ENCODE data around the gene RGS17. TPM values are rescaled to one million over a fixed set of nuclear protein-coding genes. Genes with fewer than 3 reads are reported as not detected.

Gene RGS17
- total and polyA plus RNA-seq, 2 of the 13 experiments (the other 11 are each of a cell fraction or from before 2014, with no cell fraction given), result 0.04 TPM; not detected in 1

DNA sequence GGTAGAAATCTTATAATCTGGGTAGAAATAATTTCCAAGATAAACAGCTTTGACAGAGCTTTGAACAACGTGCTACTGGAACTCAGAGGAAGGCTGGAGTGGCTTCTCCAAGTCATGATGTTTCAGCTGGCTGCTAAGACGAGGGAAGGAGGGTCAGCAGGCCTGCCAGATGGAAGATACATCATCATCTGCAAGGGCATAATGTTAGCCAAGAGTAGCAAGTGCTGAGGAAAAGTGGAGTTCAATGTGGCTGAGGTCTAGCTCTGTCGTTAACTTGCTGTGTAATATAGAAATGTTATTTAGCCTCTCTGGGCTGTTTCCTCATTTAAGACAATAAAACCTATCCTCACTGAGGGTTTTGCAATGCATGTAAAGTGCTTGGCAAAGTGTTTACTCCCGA is 35.1 kb downstream of the RGS17 start:
- intact Hi-C loops (cut with micrococcal nuclease; ENCODE audit: unreplicated experiment), result no loop called here
- H3K9me3 ChIP-seq (ENCODE audit: low read length), result no peaks in the 10 kb centered on the region
- no peaks in the 10 kb centered on the region for H3K79me2 ChIP-seq (ENCODE audit: insufficient read depth, low read length)
- no peak overlapping the region for H2AFZ ChIP-seq (ENCODE audit: low read length)
- H3K4me3 ChIP-seq (replicated peaks in 1 of 3; ENCODE audit: insufficient read depth in 1 of 3, low read depth in 2 of 3, low read length in 3 of 3), result no peak overlapping the region
- in situ Hi-C loops (cut with HindIII; ENCODE audit: extremely low pct_ligation_motif_present, low pct_unique_long_range_greater_than_20kb), result no loop called here
- no peak for DNase-seq (ENCODE audit: low spot score)
- no TSS peak for BruUV-seq (replicated peaks)
- no peaks in the 10 kb centered on the region for H3K27me3 ChIP-seq (ENCODE audit: control insufficient read depth in 1 of 2, insufficient read depth in 2 of 2, low read length in 2 of 2)
- no peak for ATAC-seq
- H3K4me2 ChIP-seq (ENCODE audit: low read depth, low read length), result no peak overlapping the region
- no peaks in the 10 kb centered on the region for H3K36me3 ChIP-seq (replicated peaks in 1 of 2; ENCODE audit: control insufficient read depth in 1 of 2, insufficient read depth in 2 of 2, low read length in 2 of 2)
- ChIA-PET CTCF (ENCODE audit: low intra/inter-chr PET ratio, low total read pairs) (no interaction called here), POLR2A (no interaction called here)
- H3K9ac ChIP-seq (ENCODE audit: insufficient read depth, low read depth, low read length), result no peak overlapping the region
- no peak for FAIRE-seq
- H3K27ac ChIP-seq (ENCODE audit: extremely low read length, insufficient read depth, low read length), result no peak overlapping the region
- no peaks in the 10 kb centered on the region for H4K20me1 ChIP-seq (ENCODE audit: insufficient read depth, low read length)
- H3K4me1 ChIP-seq (ENCODE audit: insufficient read depth, low read length), result no peaks in the 10 kb centered on the region
- WGBS (ENCODE audit: low lambda C conversion rate), result 0% methylated on average over 4 of the region's 4 CpGs
- TF ChIP-seq, protein P1, sequence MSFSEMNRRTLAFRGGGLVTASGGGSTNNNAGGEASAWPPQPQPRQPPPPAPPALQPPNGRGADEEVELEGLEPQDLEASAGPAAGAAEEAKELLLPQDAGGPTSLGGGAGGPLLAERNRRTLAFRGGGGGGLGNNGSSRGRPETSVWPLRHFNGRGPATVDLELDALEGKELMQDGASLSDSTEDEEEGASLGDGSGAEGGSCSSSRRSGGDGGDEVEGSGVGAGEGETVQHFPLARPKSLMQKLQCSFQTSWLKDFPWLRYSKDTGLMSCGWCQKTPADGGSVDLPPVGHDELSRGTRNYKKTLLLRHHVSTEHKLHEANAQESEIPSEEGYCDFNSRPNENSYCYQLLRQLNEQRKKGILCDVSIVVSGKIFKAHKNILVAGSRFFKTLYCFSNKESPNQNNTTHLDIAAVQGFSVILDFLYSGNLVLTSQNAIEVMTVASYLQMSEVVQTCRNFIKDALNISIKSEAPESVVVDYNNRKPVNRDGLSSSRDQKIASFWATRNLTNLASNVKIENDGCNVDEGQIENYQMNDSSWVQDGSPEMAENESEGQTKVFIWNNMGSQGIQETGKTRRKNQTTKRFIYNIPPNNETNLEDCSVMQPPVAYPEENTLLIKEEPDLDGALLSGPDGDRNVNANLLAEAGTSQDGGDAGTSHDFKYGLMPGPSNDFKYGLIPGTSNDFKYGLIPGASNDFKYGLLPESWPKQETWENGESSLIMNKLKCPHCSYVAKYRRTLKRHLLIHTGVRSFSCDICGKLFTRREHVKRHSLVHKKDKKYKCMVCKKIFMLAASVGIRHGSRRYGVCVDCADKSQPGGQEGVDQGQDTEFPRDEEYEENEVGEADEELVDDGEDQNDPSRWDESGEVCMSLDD (CRISPR knock-in tag; IDR thresholded peaks at IDR 0.05; ENCODE audit: borderline replicate concordance), result no peak
- TF ChIP-seq ZNF136 (CRISPR knock-in tag; IDR thresholded peaks at IDR 0.05; ENCODE audit: low read depth), result no peak
- no peak for TF ChIP-seq SUZ12 (IDR thresholded peaks at IDR 0.05; ENCODE audit: low read depth, low read length)
- TF ChIP-seq NFYB (CRISPR knock-in tag; IDR thresholded peaks at IDR 0.05), result no peak
- TF ChIP-seq ZNF652 (CRISPR knock-in tag; IDR thresholded peaks at IDR 0.05; ENCODE audit: borderline replicate concordance, low read depth), result no peak
- no peak for TF ChIP-seq CHCHD3 (CRISPR knock-in tag; IDR thresholded peaks at IDR 0.05)
- TF ChIP-seq, protein P2, sequence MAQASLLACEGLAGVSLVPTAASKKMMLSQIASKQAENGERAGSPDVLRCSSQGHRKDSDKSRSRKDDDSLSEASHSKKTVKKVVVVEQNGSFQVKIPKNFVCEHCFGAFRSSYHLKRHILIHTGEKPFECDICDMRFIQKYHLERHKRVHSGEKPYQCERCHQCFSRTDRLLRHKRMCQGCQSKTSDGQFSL (CRISPR knock-in tag; IDR thresholded peaks at IDR 0.05), result no peak
- no peak for TF ChIP-seq ZNF484 (CRISPR knock-in tag; IDR thresholded peaks at IDR 0.05; ENCODE audit: borderline replicate concordance, low read depth)
- TF ChIP-seq ZNF292 (CRISPR knock-in tag; IDR thresholded peaks at IDR 0.05; ENCODE audit: borderline replicate concordance, low read depth), result no peak
- no peak for TF ChIP-seq HNRNPK (IDR thresholded peaks at IDR 0.05; ENCODE audit: low read depth, low read length, poor library complexity, severe bottlenecking)
- TF ChIP-seq ZSCAN29 (CRISPR knock-in tag; conservative IDR thresholded peaks at IDR 0.05), result no peak
- no peak for TF ChIP-seq U2AF2 (IDR thresholded peaks at IDR 0.05; ENCODE audit: low read depth, low read length)
- TF ChIP-seq, protein P3, sequence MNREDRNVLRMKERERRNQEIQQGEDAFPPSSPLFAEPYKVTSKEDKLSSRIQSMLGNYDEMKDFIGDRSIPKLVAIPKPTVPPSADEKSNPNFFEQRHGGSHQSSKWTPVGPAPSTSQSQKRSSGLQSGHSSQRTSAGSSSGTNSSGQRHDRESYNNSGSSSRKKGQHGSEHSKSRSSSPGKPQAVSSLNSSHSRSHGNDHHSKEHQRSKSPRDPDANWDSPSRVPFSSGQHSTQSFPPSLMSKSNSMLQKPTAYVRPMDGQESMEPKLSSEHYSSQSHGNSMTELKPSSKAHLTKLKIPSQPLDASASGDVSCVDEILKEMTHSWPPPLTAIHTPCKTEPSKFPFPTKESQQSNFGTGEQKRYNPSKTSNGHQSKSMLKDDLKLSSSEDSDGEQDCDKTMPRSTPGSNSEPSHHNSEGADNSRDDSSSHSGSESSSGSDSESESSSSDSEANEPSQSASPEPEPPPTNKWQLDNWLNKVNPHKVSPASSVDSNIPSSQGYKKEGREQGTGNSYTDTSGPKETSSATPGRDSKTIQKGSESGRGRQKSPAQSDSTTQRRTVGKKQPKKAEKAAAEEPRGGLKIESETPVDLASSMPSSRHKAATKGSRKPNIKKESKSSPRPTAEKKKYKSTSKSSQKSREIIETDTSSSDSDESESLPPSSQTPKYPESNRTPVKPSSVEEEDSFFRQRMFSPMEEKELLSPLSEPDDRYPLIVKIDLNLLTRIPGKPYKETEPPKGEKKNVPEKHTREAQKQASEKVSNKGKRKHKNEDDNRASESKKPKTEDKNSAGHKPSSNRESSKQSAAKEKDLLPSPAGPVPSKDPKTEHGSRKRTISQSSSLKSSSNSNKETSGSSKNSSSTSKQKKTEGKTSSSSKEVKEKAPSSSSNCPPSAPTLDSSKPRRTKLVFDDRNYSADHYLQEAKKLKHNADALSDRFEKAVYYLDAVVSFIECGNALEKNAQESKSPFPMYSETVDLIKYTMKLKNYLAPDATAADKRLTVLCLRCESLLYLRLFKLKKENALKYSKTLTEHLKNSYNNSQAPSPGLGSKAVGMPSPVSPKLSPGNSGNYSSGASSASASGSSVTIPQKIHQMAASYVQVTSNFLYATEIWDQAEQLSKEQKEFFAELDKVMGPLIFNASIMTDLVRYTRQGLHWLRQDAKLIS (CRISPR knock-in tag; IDR thresholded peaks at IDR 0.05), result no peak
- TF ChIP-seq, protein P4, sequence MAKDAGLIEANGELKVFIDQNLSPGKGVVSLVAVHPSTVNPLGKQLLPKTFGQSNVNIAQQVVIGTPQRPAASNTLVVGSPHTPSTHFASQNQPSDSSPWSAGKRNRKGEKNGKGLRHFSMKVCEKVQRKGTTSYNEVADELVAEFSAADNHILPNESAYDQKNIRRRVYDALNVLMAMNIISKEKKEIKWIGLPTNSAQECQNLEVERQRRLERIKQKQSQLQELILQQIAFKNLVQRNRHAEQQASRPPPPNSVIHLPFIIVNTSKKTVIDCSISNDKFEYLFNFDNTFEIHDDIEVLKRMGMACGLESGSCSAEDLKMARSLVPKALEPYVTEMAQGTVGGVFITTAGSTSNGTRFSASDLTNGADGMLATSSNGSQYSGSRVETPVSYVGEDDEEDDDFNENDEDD (CRISPR knock-in tag; IDR thresholded peaks at IDR 0.05; ENCODE audit: borderline replicate concordance), result no peak
